Common myeloid progenitor, CD34-positive (primary cell): ENCODE data around the gene PCDHB15.

Source experiments
- CTCF ChIA-PET: fragments of 350-600 bp; sonication (Branson Sonifier 250); formaldehyde crosslinking; loops from one replicate; lab custom pipeline; 2021; ENCODE audit warnings: antibody characterized with exemption; lab: Charles Lee
- POLR2A ChIA-PET: fragments of 350-600 bp; sonication (Branson Sonifier 250); formaldehyde crosslinking; loops from one replicate; lab custom pipeline; 2021; ENCODE audit warnings: antibody characterized with exemption; lab: Charles Lee
- DNase-seq, 3 donors: peaks; one replicate each; pipeline versions ENCODE4 v3.0.0 to v3.0.0-alpha.2; 2013
- H3K27ac ChIP-seq, 2 experiments: 1 replicate in 1 of 2; 2 replicates in 1 of 2; pipeline ENCODE4 v1.7.0; 2013; ENCODE audit warnings: inconsistent platforms in 2 of 2, low read length in 2 of 2, mild to moderate bottlenecking in 2 of 2, low read depth in 1 of 2, moderate library complexity in 1 of 2; ENCODE audit not compliant: severe bottlenecking in 2 of 2, insufficient read depth in 1 of 2, poor library complexity in 1 of 2
- H3K27me3 ChIP-seq, 5 experiments: replicated peaks in 2 of 5; 1 replicate in 3 of 5; 2 replicates in 2 of 5; pipeline versions ENCODE4 v1.6.1 to v1.7.0; 2013; ENCODE audit warnings: low read length in 4 of 5, mild to moderate bottlenecking in 2 of 5, moderate library complexity in 2 of 5, inconsistent platforms in 1 of 5; ENCODE audit not compliant: insufficient read depth in 5 of 5, control insufficient read depth in 4 of 5
- H3K36me3 ChIP-seq, 4 experiments: 1 replicate in 2 of 4; 2 replicates in 2 of 4; pipeline versions ENCODE4 v1.6.1 to v1.7.0; 2013; ENCODE audit warnings: low read length in 3 of 4, control low read depth in 1 of 4, mild to moderate bottlenecking in 1 of 4; ENCODE audit not compliant: control insufficient read depth in 4 of 4, insufficient read depth in 4 of 4
- H3K4me1 ChIP-seq, 4 experiments: 1 replicate in 3 of 4; 2 replicates in 1 of 4; pipeline versions ENCODE4 v1.6.1 to v1.7.1; 2013; ENCODE audit warnings: low read length in 3 of 4, mild to moderate bottlenecking in 3 of 4, control low read depth in 1 of 4, inconsistent platforms in 1 of 4, moderate library complexity in 1 of 4; ENCODE audit not compliant: control insufficient read depth in 4 of 4, insufficient read depth in 4 of 4; ENCODE audit errors: control extremely low read depth in 1 of 4
- H3K4me3 ChIP-seq, 7 experiments: 1 replicate in 4 of 7; 2 replicates in 3 of 7; pipeline versions ENCODE4 v1.5.1 to v1.7.0; 2013; ENCODE audit warnings: mild to moderate bottlenecking in 7 of 7, low read length in 6 of 7, moderate library complexity in 6 of 7, inconsistent platforms in 2 of 7, low read depth in 2 of 7, control low read depth in 1 of 7; ENCODE audit not compliant: insufficient read depth in 4 of 7, control insufficient read depth in 1 of 7; ENCODE audit errors: extremely low read depth in 1 of 7
- H3K9me3 ChIP-seq, 5 experiments: 1 replicate in 4 of 5; 2 replicates in 1 of 5; pipeline versions ENCODE4 v1.6.1 to v1.7.1; 2013; ENCODE audit warnings: low read length in 4 of 5, mild to moderate bottlenecking in 2 of 5, inconsistent platforms in 1 of 5, low read depth in 1 of 5, moderate library complexity in 1 of 5; ENCODE audit not compliant: control insufficient read depth in 4 of 5, insufficient read depth in 2 of 5; ENCODE audit errors: control extremely low read depth in 1 of 5
- WGBS: methylation state at CpG from one replicate; pipeline ENCODE4 v1.1.5; 2013; ENCODE audit not compliant: insufficient coverage; 5-methylcytosine and 5-hydroxymethylcytosine counted together

The PCDHB15 gene

DNA sequence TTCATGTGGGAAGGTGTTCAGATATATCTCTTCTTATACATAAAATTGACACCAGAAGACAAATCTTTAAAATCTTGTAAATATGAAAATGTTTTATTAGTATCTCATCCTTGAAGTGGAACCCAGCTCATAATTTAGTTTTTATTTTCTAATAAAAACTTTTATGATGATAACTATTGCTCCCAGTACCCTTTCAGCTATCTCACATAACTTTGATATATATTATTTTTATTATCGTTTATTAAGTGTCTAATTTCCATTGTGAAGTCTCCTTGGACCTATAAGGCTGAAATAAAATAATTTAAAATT, 16.0 kb downstream of the PCDHB15 start:
- H3K9me3 ChIP-seq, result peaks cover 26 to 88% (median 44%) of the 10 kb centered on the region in 5 experiments
- no CpG with 5 or more reads among the region's 1 CpG for WGBS

DNA sequence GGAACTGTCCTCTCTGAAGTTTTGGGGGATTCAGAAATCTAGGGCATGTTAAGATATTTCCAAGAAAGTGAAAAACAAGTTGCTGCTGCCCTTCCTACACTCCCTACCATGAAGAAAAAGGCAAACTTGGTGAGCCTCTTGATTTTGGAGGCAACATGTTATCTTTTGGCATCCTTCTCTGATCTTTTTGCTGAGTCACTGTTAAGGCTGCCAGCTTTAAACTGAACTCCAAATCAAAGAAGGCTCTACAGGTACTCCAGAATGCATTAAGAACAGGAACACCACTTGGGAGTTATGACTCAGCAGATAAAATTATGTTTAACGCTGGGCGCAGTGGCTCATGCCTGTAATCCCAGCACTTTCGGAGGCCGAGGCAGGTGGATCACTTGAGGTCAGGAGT, 24.0 kb downstream of the PCDHB15 start:
- DNase-seq, result no peak
- ChIA-PET POLR2A (no interaction called here), CTCF (no interaction called here)
- Histone ChIP-seq H3K4me3 (no peak overlapping the region), H3K27me3 (no peaks in the 10 kb centered on the region), H3K27ac (no peak overlapping the region), H3K9me3 (peaks cover 21 to 83% (median 59%) of the 10 kb centered on the region in 5 experiments), H3K4me1 (no peaks in the 10 kb centered on the region), H3K36me3 (no peaks in the 10 kb centered on the region)
- no CpG with 5 or more reads among the region's 4 CpGs for WGBS

More for the DNA sequence above, 16.0 kb downstream of the PCDHB15 start:
- H3K4me1 ChIP-seq, result no peaks in the 10 kb centered on the region
- no peak for DNase-seq
- no peaks in the 10 kb centered on the region for H3K27me3 ChIP-seq
- ChIA-PET CTCF (interaction anchor here (1.6 kb wide), 1 partner anchor 59 kb away, joined by 6 read pairs; the partner anchor contains the start of gene TAF7), POLR2A (no interaction called here)
- H3K4me3 ChIP-seq, result no peak overlapping the region
- no peaks in the 10 kb centered on the region for H3K36me3 ChIP-seq
- H3K27ac ChIP-seq, result no peak overlapping the region

- peaks cover 8 to 80% (median 54%) of the 10 kb centered on the region in 5 experiments for H3K9me3 ChIP-seq
- ChIA-PET CTCF (no interaction called here), POLR2A (no interaction called here)
- H3K27ac ChIP-seq, result no peak overlapping the region
- H3K4me3 ChIP-seq, result no peak overlapping the region
- H3K4me1 ChIP-seq, result no peaks in the 10 kb centered on the region
- WGBS, result 94% methylated on average over 2 of the region's 3 CpGs
- no peaks in the 10 kb centered on the region for H3K27me3 ChIP-seq
- no peak for DNase-seq
- no peaks in the 10 kb centered on the region for H3K36me3 ChIP-seq
Measured at GRCh38 chr5:141272906-141273305, 27.7 kb downstream of the PCDHB15 start.

DNA sequence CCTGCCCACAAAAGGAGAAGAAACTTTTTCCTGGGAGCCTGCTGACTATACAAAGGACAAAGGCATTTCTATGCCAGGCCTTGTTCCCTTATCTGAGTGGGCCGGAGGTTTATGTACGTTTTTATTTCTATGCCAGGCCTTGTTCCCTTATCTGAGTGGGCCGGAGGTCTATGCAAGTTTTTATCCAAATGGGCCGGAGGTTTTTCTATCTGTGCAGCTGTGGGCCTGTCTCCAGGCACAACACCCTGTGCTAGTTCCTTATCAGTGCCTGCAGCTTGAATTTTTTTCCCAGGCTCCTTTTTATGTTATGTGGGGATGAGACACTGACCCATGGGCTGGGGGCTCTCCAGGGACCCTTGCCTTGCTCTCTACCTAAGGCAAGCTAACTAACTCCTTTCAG, 53.2 kb downstream of the PCDHB15 start:
- ChIA-PET CTCF (interaction anchor here (0.7 kb wide), 1 partner anchor 100 kb away, joined by 3 read pairs; no protein-coding TSS in a partner anchor), POLR2A (no interaction called here)
- Histone ChIP-seq H3K4me3 (no peak overlapping the region), H3K9me3 (peaks cover 12 to 86% (median 45%) of the 10 kb centered on the region in 5 experiments), H3K36me3 (peaks cover 0 to 3% (median 0%) of the 10 kb centered on the region in 4 experiments), H3K4me1 (no peaks in the 10 kb centered on the region), H3K27ac (no peak overlapping the region), H3K27me3 (no peaks in the 10 kb centered on the region)
- no peak for DNase-seq
- WGBS, result 90% methylated on average over 4 of the region's 4 CpGs
